CD4-positive, alpha-beta T cell treated with Interferon gamma for 1 hour (primary cell): Measurements from ENCODE around the gene DGCR6.
A peak's percentile ranks its signal among the peaks of the same experiment; 100 is the strongest.
"Not testable (repeated sequence)": the region's sequence is repeated elsewhere in the genome, so short reads cannot be mapped to it uniquely, and the experiment has no call there.

Source experiments
- DNase-seq: peaks from one replicate; pipeline ENCODE4 v3.0.0-alpha.2; 2020

Gene DGCR6

DNA sequence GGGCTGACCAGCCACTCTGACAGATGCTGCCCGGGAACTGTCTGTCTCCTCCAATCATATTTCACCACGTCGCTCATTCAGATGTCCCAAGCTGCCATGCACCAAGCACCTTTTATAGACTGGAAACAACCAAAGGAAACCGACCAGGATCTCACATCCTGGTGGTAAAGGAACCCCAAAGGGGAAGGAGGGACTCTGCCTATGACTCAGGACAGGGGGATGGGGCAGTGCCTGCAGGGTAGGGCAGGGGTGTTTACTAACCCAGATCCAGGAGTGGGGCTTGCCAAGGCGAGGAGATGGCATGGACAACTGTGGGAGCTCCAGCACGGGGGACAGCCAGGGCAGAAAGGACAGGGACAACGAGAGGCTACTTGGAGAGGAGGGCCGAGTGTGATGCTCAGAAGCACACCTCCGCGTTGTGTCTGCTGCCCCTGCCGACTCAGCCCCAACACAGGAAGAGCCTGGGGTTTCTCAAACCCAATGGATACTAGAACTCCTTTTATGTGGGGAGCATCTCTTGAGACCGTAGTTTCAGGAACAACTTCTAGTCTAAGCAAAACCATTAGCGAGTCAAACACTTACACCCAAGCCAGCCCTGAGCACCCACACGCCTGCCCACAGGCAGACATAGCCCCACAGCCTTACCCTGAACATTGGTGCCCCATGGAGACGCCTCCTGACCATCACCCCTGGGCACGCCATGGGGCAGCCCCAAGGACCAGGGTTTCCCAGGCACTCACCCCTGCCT lies 26.0 kb downstream of the DGCR6 start:
- no peak for DNase-seq

GRCh38 chr22:18933914-18934313 lies 27.8 kb downstream of the DGCR6 start:
- no peak for DNase-seq

DNA sequence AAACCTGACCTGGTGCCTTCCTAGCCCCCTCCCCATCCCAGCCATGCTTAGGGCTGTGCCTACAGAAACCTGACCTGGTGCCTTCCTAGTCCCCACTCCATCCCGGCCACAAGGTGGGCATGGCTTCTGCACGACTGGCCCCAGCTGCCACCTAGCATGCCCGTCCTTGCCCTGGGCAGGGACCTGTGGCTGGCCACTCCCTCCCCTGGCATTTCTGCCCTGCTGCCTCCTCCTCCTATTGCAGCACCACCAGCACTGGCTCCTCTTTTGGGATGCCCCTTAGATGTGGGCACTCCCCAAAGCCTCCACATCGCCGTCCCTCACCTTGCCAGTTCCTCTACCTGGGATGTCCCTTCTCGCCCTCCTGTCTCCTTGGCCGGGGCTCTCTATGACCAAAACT lies 28.6 kb downstream of the DGCR6 start:
- DNase-seq: not testable (repeated sequence)

- no peak for DNase-seq
These were observed 29.9 kb downstream of the DGCR6 start, which contains the start of gene PRODH for GRCh38 chr22:18935889-18936529. TSS of gene PRODH (minus strand) at chr22:18936293. CDS start at chr22:18936287, 6 bp downstream.

DNA sequence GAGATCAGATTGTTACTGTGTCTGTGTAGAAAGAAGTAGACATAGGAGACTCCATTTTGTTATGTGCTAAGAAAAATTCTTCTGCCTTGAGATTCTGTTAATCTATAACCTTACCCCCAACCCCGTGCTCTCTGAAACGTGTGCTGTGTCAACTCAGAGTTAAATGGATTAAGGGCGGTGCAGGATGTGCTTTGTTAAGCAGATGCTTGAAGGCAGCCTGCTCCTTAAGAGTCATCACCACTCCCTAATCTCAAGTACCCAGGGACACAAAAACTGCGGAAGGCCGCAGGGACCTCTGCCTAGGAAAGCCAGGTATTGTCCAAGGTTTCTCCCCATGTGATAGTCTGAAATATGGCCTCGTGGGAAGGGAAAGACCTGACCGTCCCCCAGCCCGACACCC lies 32.6 kb downstream of the DGCR6 start:
- DNase-seq: not testable (repeated sequence)

- DNase-seq: not testable (repeated sequence)
These were observed 41.0 kb downstream of the DGCR6 start for GRCh38 chr22:18947105-18947504.

DNA sequence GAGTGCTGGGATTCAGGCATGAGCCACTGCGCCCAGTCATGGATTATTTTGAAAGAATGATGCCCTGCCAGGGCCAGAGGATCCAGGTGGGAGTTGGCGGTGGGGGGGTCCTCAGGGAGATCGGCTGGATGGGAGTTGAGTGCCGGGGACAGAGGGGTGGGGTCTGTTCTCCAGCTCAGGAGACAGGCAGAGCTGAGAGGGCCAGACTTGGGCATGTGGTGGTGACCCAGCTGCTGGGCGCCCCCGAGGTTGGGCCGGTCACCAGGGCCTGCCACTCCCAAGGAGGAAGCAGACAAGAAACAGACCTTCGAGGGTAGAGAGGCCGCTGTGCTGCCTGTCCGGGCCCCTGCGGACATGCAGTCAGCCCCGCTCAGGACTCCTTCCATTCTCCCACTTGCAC lies 41.8 kb downstream of the DGCR6 start:
- DNase-seq: no peak

DNA sequence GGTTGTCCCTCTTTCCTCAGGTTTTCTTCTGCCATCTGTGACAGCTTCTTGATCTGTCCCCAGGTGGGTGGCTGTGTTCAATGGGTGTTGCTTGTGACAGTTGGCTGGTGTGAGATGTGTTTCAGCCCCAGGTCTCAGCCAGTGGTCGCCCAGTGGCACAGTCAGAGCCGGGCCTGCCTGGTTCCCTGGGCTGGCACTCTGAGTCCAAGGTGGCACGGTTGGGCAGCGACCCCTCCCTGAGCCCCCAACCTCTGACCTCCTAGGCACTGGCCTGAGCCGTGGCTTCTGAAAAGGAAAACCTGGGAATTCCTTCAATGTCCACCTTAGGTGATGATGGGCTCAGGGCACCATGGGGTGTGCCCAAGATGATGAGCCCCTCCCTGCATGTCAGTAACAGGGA lies 44.0 kb downstream of the DGCR6 start:
- no peak for DNase-seq

GRCh38 chr22:18952022-18952421 lies 45.9 kb downstream of the DGCR6 start:
- DNase-seq: no peak

DNA sequence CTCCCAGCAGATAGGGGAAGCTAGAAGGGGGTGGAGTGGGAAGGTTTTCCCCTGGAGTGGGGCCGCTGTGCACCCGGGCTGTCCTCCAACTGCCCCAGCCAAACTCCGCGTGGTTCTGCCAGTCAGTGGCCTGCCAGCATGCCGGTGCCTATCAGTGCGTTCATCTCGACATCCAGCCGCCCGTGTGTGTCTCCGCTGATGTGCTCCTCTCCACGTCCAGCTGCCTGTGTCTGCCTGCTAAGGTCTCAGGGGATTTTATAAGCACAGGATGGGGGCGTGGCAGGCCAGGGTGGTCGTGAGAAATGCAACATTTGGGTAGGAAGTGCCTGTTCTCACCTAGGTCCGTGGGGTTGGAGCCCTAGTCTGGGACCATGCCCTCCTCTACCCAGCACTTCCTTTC lies 47.0 kb downstream of the DGCR6 start:
- DNase-seq: not testable (repeated sequence)

DNA sequence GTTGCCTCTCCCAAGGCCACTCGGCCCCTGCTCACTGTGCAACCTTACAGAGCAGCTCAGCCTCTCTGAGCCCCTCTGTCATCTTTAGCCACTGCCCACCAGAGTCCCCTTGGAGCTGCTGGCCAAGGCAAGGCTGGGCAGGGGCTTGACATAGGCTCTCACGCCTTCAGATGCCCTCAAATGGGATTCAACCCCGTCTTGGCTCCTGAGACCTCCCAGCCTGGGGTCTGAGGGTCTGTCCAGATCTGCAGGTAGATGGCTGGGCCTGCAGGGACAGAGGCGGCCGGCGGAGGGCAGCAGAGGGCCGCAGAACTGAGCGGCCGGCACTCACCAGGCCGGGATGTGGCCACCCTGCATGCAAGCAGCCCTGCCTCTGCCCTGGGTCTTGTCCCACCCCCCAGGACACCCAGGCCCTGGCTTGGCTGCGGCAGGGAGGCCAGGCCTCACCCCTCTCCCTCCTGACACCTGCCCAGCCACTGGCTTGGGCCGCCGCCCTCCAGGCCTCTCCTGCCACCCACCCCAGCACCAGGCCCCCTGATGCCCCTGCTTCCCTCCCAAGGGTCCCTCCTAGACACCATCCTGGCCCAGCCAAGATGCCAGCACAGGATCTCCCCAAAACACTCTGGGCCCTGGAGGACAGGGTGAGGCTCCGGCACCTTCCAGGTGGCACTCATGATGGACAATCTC lies 48.3 kb downstream of the DGCR6 start:
- peak; percentile 50 for DNase-seq

GRCh38 chr22:18954990-18955571 lies 49.0 kb downstream of the DGCR6 start:
- DNase-seq: no peak

GRCh38 chr22:18955696-18956095 lies 49.6 kb downstream of the DGCR6 start:
- DNase-seq: no peak

DNA sequence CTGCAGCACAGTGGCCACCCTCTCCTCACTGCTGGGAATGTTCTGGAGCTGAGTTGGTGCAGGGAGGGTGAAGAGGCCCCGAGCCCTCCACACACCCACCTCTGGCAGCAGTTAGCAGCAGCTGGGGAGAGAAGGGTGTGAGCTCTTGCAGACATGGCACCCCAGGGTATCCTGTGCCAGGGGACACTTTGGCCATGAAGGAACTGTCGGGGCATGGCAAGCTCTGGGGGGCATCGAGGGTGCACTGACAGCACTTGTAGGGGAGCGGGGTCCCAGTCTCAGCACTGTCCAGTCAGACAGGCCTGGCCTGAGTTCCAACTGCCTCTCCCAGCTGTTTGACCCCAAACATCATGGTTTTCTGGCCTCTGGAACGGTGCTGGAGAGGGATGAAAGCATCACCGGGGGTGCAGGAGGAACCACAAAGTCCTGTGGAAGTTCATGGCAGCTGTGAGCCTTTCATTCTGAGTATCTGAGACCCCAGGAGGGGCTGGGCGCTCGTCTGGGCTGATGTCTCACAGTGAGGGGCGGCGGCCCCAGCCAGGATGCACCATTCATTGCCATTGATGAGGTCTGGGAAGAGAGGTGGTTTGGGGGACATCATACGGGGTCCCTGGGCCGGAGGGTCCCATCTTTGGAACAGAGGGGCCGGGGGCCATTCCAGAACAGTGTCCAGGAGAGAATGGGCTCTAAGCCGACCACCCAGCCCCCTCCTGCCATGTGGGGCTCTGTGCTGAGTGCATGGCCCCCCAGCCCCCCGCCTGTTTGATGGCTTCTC lies 50.2 kb downstream of the DGCR6 start:
- DNase-seq: not testable (repeated sequence)

DNA sequence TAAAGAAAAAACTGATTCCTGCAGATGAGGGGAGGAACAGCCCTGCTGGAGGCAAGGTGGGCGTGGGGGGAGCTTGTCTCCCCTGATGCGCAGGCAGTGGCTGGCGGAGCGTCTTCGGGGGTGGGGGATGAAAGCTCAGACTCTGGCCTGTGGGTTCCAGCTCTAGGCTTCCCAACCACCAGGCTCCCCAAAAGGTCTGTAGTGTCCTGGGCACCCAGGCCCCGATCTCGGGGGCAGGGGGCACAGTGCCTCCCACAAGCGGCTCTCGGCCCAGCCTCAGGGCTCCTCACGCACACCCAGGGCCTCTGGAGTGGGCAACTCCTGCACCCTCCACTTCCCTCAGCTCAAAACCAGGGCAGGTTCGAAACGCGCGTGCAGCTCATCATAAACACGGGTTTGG lies 50.8 kb downstream of the DGCR6 start:
- not testable (repeated sequence) for DNase-seq

- not testable (repeated sequence) for DNase-seq
These were observed 51.7 kb downstream of the DGCR6 start for GRCh38 chr22:18957621-18958320.

- DNase-seq: not testable (repeated sequence)
These were observed 52.2 kb downstream of the DGCR6 start for GRCh38 chr22:18958321-18958705.

DNA sequence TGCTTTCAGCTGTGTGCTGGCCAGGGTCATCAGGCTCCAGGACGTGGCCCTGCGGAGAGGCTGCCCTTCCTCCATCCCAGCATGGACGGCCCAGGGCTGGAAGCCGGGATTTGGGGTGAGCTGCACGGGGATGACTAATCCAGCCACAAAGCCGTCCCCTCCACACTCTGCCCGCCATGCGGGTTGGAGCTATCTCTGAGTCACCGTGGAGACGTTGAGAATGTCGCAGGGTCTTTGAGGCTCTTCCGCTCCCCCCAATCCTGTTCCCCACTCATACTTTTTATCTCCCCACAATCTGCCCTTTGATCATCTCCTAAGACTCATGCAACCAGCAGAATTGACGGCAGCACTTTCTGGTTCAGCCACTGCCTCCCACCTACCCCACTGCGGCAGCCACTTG lies 52.6 kb downstream of the DGCR6 start:
- DNase-seq: not testable (repeated sequence)

DNA sequence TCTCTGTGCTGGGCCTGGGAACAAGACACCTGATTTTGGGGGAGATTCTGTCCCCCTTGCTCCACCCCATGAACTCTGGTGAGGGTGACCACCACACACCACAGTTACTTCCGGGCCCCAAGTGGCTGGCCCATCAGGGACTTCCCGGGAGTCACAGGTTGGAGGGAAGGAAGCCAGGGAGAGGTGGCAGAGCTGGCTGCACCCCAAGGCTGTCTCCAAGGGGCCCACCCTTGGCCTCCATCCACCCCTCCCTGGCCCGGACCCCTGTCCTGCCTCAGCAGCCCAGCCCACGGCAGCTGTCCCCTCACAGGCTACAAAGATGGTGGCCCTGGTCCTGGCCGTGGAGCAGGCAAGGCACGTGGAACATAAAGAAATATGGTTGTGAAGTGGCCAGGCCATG lies 53.1 kb downstream of the DGCR6 start:
- DNase-seq: not testable (repeated sequence)

- DNase-seq: not testable (repeated sequence)
These were observed 53.6 kb downstream of the DGCR6 start for GRCh38 chr22:18959741-18960140.

DNA sequence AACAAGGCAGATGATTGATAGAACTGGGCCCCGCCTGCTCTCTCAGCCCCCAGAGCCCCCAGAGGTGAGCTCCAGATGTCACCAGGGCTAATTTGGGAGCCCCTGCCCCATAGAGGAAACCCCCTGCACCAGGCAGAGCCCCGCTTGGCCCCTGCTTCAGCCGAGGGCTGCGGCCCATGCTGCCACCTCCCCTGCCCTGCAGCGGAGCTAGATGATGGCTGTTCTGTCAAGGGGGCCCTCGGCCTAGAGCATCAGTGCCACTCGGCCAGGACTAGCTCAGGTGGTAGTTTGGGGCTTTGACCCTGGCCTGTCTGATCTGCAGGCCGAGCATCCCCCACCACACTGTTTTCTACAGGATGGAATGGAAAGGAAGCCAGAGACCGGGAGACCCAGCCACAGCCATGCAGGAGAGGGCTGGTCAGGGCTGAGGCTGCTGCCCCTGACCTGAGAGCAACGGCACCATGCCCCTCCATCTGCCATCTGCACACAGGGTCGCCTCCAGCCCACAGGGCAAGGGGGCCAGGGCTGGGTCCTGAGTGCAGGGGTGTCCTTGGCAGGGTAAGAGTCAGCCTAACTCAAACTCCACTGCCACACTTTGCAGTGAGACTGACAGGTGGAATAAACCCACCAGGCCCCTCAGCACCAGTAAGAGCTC lies 54.2 kb downstream of the DGCR6 start:
- not testable (repeated sequence) for DNase-seq
